Smooth muscle cell (in vitro differentiated cells): Measurements from ENCODE around the gene TIMM10. TPM values are rescaled to one million over a fixed set of nuclear protein-coding genes. Genes with fewer than 3 reads are reported as not detected.

Experiments used
- DNase-seq: peaks from one replicate; lab custom pipeline; 2025; ENCODE audit not compliant: unreplicated experiment; lab: John Stamatoyannopoulos, UW
- H2AFZ ChIP-seq: fragments of 200-600 bp; sonication (generic); 2 replicates; pipeline ENCODE4 v1.6.0; 2016; ENCODE audit warnings: antibody characterized with exemption, low read depth, mild to moderate bottlenecking
- H3F3A ChIP-seq: fragments of 200-600 bp; sonication (generic); 2 replicates; pipeline ENCODE4 v1.6.0; 2017; ENCODE audit warnings: antibody characterized with exemption, low read depth
- H3K27ac ChIP-seq: fragments of 200-600 bp; sonication (generic); 2 replicates; pipeline ENCODE4 v1.5.1; 2016; ENCODE audit warnings: low read depth, mild to moderate bottlenecking
- H3K27me3 ChIP-seq: fragments of 200-600 bp; sonication (generic); 2 replicates; pipeline ENCODE4 v1.6.1; 2016; ENCODE audit warnings: low read depth, mild to moderate bottlenecking
- H3K36me3 ChIP-seq: fragments of 200-600 bp; sonication (generic); 2 replicates; pipeline ENCODE4 v1.5.1; 2016; ENCODE audit warnings: low read depth
- H3K4me1 ChIP-seq: fragments of 200-600 bp; sonication (generic); 2 replicates; pipeline ENCODE4 v1.5.1; 2016; ENCODE audit warnings: low read depth
- H3K4me2 ChIP-seq: fragments of 200-600 bp; sonication (generic); 2 replicates; pipeline ENCODE4 v1.6.0; 2016; ENCODE audit warnings: mild to moderate bottlenecking
- H3K4me3 ChIP-seq: fragments of 200-600 bp; sonication (generic); 2 replicates; pipeline ENCODE4 v1.5.1; 2016; ENCODE audit warnings: mild to moderate bottlenecking
- H3K79me2 ChIP-seq: fragments of 200-600 bp; sonication (generic); 2 replicates; pipeline ENCODE4 v1.6.0; 2016; ENCODE audit warnings: low read depth, mild to moderate bottlenecking
- H3K9ac ChIP-seq: fragments of 200-600 bp; sonication (generic); 2 replicates; pipeline ENCODE4 v1.6.0; 2016; ENCODE audit warnings: low read depth
- H3K9me3 ChIP-seq: fragments of 200-600 bp; sonication (generic); replicated peaks from 2 replicates; pipeline ENCODE4 v1.5.1; 2016; ENCODE audit warnings: low read depth
- H4K20me1 ChIP-seq: fragments of 200-600 bp; sonication (generic); 2 replicates; pipeline ENCODE4 v1.6.0; 2016; ENCODE audit warnings: low read depth
- CTCF ChIP-seq: fragments of 200-600 bp; sonication (generic); IDR thresholded peaks from 2 replicates; pipeline ENCODE4 v1.5.1; 2017; ENCODE audit warnings: borderline replicate concordance, mild to moderate bottlenecking, antibody characterized with exemption; ENCODE audit not compliant: insufficient read depth, poor library complexity, severe bottlenecking
- WGBS: methylation state at CpG from one replicate; pipeline ENCODE4 v1.1.7; 2016; ENCODE audit warnings: low lambda C conversion rate; 5-methylcytosine and 5-hydroxymethylcytosine counted together
- polyA plus RNA-seq: library from polyadenylated mRNA; unstranded; fragments of >200 nt; fragmentation: Nextera tagmentation; extraction: Ambion mirVana; gene quantifications from 2 replicates; pipeline ENCODE4 v1.2.1, GENCODE V29; 2016
- total RNA-seq: library from RNA; depleted of rRNA; stranded (reverse); fragments of >200 nt; gene quantifications from 2 replicates; pipeline ENCODE4 v1.2.3, GENCODE V29; 2014

Gene TIMM10
- total and polyA plus RNA-seq, 2 experiments from 2014 or later = 34.2 to 110 TPM

- no peaks in the 10 kb centered on the region for H3K36me3 ChIP-seq
- H3K4me3 ChIP-seq = no peak overlapping the region
- peaks cover 3% of the 10 kb centered on the region for H3K4me1 ChIP-seq
- DNase-seq = no peak
- no peak for TF ChIP-seq CTCF
- no peak overlapping the region for H3K27ac ChIP-seq
- no peaks in the 10 kb centered on the region for H3K9me3 ChIP-seq
- no peak overlapping the region for H2AFZ ChIP-seq
- H3K27me3 ChIP-seq = no peaks in the 10 kb centered on the region
- WGBS = 96% methylated on average over 15 of the region's 15 CpGs
- H3K79me2 ChIP-seq = no peaks in the 10 kb centered on the region
- no peak overlapping the region for H3K4me2 ChIP-seq
- no peaks in the 10 kb centered on the region for H3F3A ChIP-seq
- H4K20me1 ChIP-seq = no peaks in the 10 kb centered on the region
- H3K9ac ChIP-seq = no peak overlapping the region
These were observed 33.0 kb downstream of the TIMM10 start for GRCh38 chr11:57497303-57498247.

GRCh38 chr11:57496109-57496820 lies 34.3 kb downstream of the TIMM10 start:
- Histone ChIP-seq H2AFZ (no peak overlapping the region), H3K4me3 (no peak overlapping the region), H3K9ac (no peak overlapping the region), H4K20me1 (no peaks in the 10 kb centered on the region), H3K27ac (no peak overlapping the region), H3K36me3 (no peaks in the 10 kb centered on the region), H3K27me3 (no peaks in the 10 kb centered on the region), H3F3A (no peaks in the 10 kb centered on the region), H3K4me2 (no peak overlapping the region), H3K79me2 (no peaks in the 10 kb centered on the region), H3K4me1 (peaks cover 3% of the 10 kb centered on the region), H3K9me3 (no peaks in the 10 kb centered on the region)
- no peak for TF ChIP-seq CTCF
- 86% methylated on average over 9 of the region's 9 CpGs for WGBS
- no peak for DNase-seq

GRCh38 chr11:57493507-57494503 lies 36.7 kb downstream of the TIMM10 start:
- Histone ChIP-seq H3K27me3 (no peaks in the 10 kb centered on the region), H3K9ac (no peak overlapping the region), H4K20me1 (no peaks in the 10 kb centered on the region), H3K4me1 (no peaks in the 10 kb centered on the region), H3K27ac (no peak overlapping the region), H3K9me3 (no peaks in the 10 kb centered on the region), H3F3A (no peaks in the 10 kb centered on the region), H3K4me2 (no peak overlapping the region), H3K4me3 (no peak overlapping the region), H3K36me3 (no peaks in the 10 kb centered on the region), H2AFZ (no peak overlapping the region), H3K79me2 (no peaks in the 10 kb centered on the region)
- TF ChIP-seq CTCF = peak; percentile 79
- 85% methylated on average over 15 of the region's 15 CpGs for WGBS
- no peak for DNase-seq
